Dermis microvascular lymphatic vessel endothelial cell (primary cell): ENCODE results near the gene IQCN. TPM values are rescaled to one million over a fixed set of nuclear protein-coding genes. Genes with fewer than 3 reads are reported as not detected.

Source experiments
- DNase-seq, 2 donors: peaks; one replicate each; pipeline versions ENCODE4 v3.0.0 to v3.0.0-alpha.2; 2010; ENCODE audit warnings: low read depth in 2 of 2
- total RNA-seq: library from RNA; depleted of rRNA; stranded (reverse); fragments of >200 nt; gene quantifications from 2 replicates; pipeline ENCODE4 v1.2.1, GENCODE V29; 2014

Gene IQCN
- total RNA-seq, 1 donor from 2014 or later: 0.13 TPM

GRCh38 chr19:18266771-18267686, 7.2 kb downstream of the IQCN start:
- no peak for DNase-seq

- DNase-seq: no peak
Observed at GRCh38 chr19:18265582-18265981, 8.7 kb downstream of the IQCN start.

GRCh38 chr19:18264971-18265540, 9.2 kb downstream of the IQCN start:
- DNase-seq: no peak

- DNase-seq: no peak
Observed at GRCh38 chr19:18264137-18264854, 10.0 kb downstream of the IQCN start.

- no peak for DNase-seq
Observed at GRCh38 chr19:18263324-18264136, 10.7 kb downstream of the IQCN start.

GRCh38 chr19:18262917-18263316, 11.3 kb downstream of the IQCN start:
- no peak for DNase-seq

GRCh38 chr19:18262144-18262543, 12.1 kb downstream of the IQCN start:
- no peak for DNase-seq

- no peak for DNase-seq
Observed at GRCh38 chr19:18261474-18261873, 12.8 kb downstream of the IQCN start.

- no peak for DNase-seq
Observed at GRCh38 chr19:18259893-18260292, 14.4 kb downstream of the IQCN start.

GRCh38 chr19:18257503-18258470, 16.5 kb downstream of the IQCN start:
- DNase-seq: no peak

- DNase-seq: no peak
Observed at GRCh38 chr19:18254546-18255503, 19.4 kb downstream of the IQCN start.

GRCh38 chr19:18253716-18254115, 20.5 kb downstream of the IQCN start:
- no peak for DNase-seq

GRCh38 chr19:18253130-18253529, 21.1 kb downstream of the IQCN start:
- no peak for DNase-seq

- no peak for DNase-seq
Observed at GRCh38 chr19:18252370-18252717, 21.9 kb downstream of the IQCN start.

- peak; percentile 39 to 70 for DNase-seq
Observed at GRCh38 chr19:18251587-18252369, 22.5 kb downstream of the IQCN start.

- DNase-seq: no peak
Observed at GRCh38 chr19:18249834-18250233, 24.4 kb downstream of the IQCN start.

- DNase-seq: no peak
Observed at GRCh38 chr19:18245297-18245696, 29.0 kb downstream of the IQCN start.

- DNase-seq: no peak
Observed at GRCh38 chr19:18239303-18239702, 34.9 kb downstream of the IQCN start.
